ENCODE data around the gene SFI1. TPM values are rescaled to one million over a fixed set of nuclear protein-coding genes. Genes with fewer than 3 reads are reported as not detected.
A peak's percentile ranks its signal among the peaks of the same experiment; 100 is the strongest.
"Not testable (repeated sequence)": the region's sequence is repeated elsewhere in the genome, so short reads cannot be mapped to it uniquely, and the experiment has no call there.

The SFI1 gene
- total RNA-seq, 2 experiments from 2014 or later: 221 to 234 TPM

GRCh38 chr22:31586137-31586920, 90.0 kb downstream of the SFI1 start:
- peaks cover 56% of the 10 kb centered on the region for H3K36me3 Mint-ChIP-seq (ENCODE audit: low read depth)
- POLR2A ChIA-PET: no interaction called here
- peaks cover 53% of the 10 kb centered on the region for H3K4me1 Mint-ChIP-seq
- intact Hi-C loops (cut with DNase I, micrococcal nuclease): no loop called here
- H3K4me3 Mint-ChIP-seq: no peak overlapping the region
- peak overlapping the region; percentile 22 for H3K27ac Mint-ChIP-seq
- no peaks in the 10 kb centered on the region for H3K27me3 Mint-ChIP-seq
- no peaks in the 10 kb centered on the region for H3K9me3 Mint-ChIP-seq (ENCODE audit: low read depth)
- CTCF ChIA-PET: interaction anchor here (0.6 to 3.1 kb wide), 2 partner anchors 30 to 48 kb away, joined by 3 to 8 read pairs; no protein-coding TSS in a partner anchor
- ATAC-seq (no peak), DNase-seq (no peak)

DNA sequence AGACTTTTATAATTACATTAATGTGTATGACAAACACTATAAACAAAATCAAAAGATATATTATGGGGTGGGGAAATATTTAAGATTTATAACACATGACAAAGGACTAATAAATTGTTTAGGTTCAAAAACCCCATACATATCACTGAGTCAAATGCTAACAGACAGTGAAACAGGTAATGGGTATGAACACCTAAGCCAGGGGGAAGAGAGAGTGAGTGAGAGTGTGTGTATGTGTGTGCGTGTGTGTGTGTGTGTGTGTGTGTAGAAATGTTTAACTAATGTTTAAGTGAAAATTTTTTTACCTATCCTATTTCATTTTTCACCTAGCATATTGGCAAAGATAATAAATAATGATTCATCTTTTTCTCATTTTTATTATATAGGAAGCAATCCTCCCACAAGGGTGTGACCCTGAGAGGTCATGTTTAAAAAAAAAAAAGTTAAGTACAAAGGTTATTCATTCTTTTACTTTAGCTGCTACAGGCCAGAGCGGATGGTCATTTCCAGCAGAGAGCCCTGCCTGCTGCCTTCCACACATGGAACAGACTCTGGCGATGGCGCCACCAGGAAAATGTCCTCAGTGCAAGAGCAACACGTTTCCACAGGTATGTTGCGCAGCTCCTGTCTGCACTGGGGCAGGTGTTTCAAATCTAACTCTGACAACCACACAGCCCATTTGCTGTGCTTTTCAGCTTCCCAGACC, 92.8 kb downstream of the SFI1 start:
- Mint-ChIP-seq H3K36me3 (ENCODE audit: low read depth) (peaks cover 49% of the 10 kb centered on the region), H3K27me3 (no peaks in the 10 kb centered on the region), H3K27ac (peak overlapping the region; percentile 40), H3K4me3 (no peak overlapping the region), H3K4me1 (peaks cover 30% of the 10 kb centered on the region), H3K9me3 (ENCODE audit: low read depth) (no peaks in the 10 kb centered on the region)
- intact Hi-C loops (cut with DNase I, micrococcal nuclease): no loop called here
- POLR2A ChIA-PET: interaction anchor here (0.6 kb wide), 1 partner anchor 9 kb away, joined by 3 read pairs; no protein-coding TSS in a partner anchor
- no peak for DNase-seq
- CTCF ChIA-PET: no interaction called here
- no peak for ATAC-seq

DNA sequence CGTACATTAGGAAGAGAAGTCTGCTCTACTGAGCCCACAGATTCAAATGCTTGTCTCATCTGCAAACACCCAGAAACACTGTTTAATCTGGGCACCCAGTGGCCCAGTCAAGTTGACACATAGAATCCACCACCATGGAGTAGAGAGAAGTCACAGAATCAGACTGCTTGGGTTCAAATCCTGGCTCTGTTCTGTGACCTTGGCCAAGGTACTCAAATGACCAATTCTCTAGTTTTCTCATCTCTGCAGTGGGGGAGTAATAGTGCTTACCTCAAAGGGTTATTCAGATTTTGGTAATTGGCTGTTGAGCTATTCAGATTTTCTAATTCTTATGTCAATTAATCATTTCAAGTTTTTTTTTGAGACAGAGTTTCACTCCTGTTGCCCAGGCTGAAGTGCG, 93.8 kb downstream of the SFI1 start:
- CTCF ChIA-PET; DNase-seq; H3K4me3 Mint-ChIP-seq; intact Hi-C loops (cut with DNase I, micrococcal nuclease); H3K27me3 Mint-ChIP-seq; H3K27ac Mint-ChIP-seq; H3K9me3 Mint-ChIP-seq (ENCODE audit: low read depth); POLR2A ChIA-PET: not testable (repeated sequence)
- peaks cover 20% of the 10 kb centered on the region for H3K4me1 Mint-ChIP-seq
- peaks cover 41% of the 10 kb centered on the region for H3K36me3 Mint-ChIP-seq (ENCODE audit: low read depth)
- ATAC-seq: peak; percentile 19

- intact Hi-C loops (cut with DNase I, micrococcal nuclease): no loop called here
- ChIA-PET POLR2A (no interaction called here), CTCF (no interaction called here)
- Mint-ChIP-seq H3K4me1 (no peaks in the 10 kb centered on the region), H3K4me3 (no peak overlapping the region), H3K36me3 (ENCODE audit: low read depth) (peaks cover 20% of the 10 kb centered on the region), H3K9me3 (ENCODE audit: low read depth) (no peaks in the 10 kb centered on the region), H3K27me3 (no peaks in the 10 kb centered on the region), H3K27ac (peak overlapping the region; percentile 12)
- ATAC-seq: no peak
- no peak for DNase-seq
Measured at GRCh38 chr22:31595271-31595670, 98.9 kb downstream of the SFI1 start.

DNA sequence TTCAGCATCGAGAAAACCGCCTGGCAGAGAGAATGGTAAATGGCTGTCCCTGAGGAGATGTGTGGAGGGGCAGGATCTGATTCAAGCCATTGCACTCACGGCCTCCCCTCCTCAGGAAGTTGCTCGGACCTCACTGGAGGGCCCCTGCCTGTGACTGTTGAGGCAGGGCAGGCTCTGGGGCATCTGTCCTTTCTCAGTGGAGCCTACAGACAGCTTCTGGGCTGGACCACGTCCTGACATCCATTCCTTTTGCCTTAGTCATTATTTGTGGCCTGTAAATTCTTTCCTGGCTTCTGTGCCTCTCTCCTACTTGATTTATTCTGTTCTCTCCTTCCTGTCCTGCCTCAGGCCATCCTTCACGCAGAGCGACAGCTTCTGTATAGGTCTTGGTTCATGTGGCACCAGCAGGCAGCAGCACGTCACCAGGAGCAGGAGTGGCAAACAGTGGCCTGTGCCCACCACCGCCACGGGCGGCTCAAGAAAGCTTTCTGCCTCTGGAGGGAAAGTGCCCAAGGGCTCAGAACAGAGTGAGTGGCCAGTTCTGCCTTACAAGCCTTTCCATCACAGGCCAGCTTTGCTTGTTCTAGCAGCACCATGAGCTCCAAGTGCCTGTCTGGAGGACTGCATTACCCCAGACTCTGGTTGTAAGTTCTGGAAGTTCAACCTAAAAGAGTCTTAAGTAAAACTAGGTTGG, 106.1 kb downstream of the SFI1 start:
- Mint-ChIP-seq H3K4me1 (no peaks in the 10 kb centered on the region), H3K27ac (no peak overlapping the region), H3K36me3 (ENCODE audit: low read depth) (peaks cover 38% of the 10 kb centered on the region), H3K27me3 (no peaks in the 10 kb centered on the region), H3K4me3 (no peak overlapping the region), H3K9me3 (ENCODE audit: low read depth) (no peaks in the 10 kb centered on the region)
- DNase-seq (no peak), ATAC-seq (no peak)
- ChIA-PET CTCF (no interaction called here), POLR2A (no interaction called here)
- intact Hi-C loops (cut with DNase I, micrococcal nuclease): no loop called here

GRCh38 chr22:31603081-31603525, 106.8 kb downstream of the SFI1 start:
- Mint-ChIP-seq H3K27me3 (no peaks in the 10 kb centered on the region), H3K27ac (no peak overlapping the region), H3K9me3 (ENCODE audit: low read depth) (no peaks in the 10 kb centered on the region), H3K4me1 (no peaks in the 10 kb centered on the region), H3K4me3 (no peak overlapping the region), H3K36me3 (ENCODE audit: low read depth) (peaks cover 35% of the 10 kb centered on the region)
- ATAC-seq (no peak), DNase-seq (no peak)
- intact Hi-C loops (cut with DNase I, micrococcal nuclease): no loop called here
- CTCF ChIA-PET: interaction anchor here (1.3 kb wide), 1 partner anchor 47 kb away, joined by 5 read pairs; no protein-coding TSS in a partner anchor
- POLR2A ChIA-PET: interaction anchor here (0.6 to 0.8 kb wide), 2 partner anchors 13 to 15 kb away, joined by 3 read pairs; no protein-coding TSS in a partner anchor

GRCh38 chr22:31603574-31603973, 107.2 kb downstream of the SFI1 start:
- CTCF ChIA-PET: interaction anchor here (0.7 to 1.3 kb wide), 2 partner anchors 18 to 47 kb away, joined by 3 to 5 read pairs; no protein-coding TSS in a partner anchor
- Mint-ChIP-seq H3K27me3 (no peaks in the 10 kb centered on the region), H3K9me3 (ENCODE audit: low read depth) (no peaks in the 10 kb centered on the region), H3K36me3 (ENCODE audit: low read depth) (peaks cover 37% of the 10 kb centered on the region), H3K4me3 (no peak overlapping the region), H3K27ac (no peak overlapping the region), H3K4me1 (no peaks in the 10 kb centered on the region)
- POLR2A ChIA-PET: interaction anchor here (0.6 to 0.8 kb wide), 2 partner anchors 12 to 14 kb away, joined by 3 read pairs; no protein-coding TSS in a partner anchor
- DNase-seq (no peak), ATAC-seq (no peak)
- intact Hi-C loops (cut with DNase I, micrococcal nuclease): no loop called here

- intact Hi-C loops (cut with DNase I, micrococcal nuclease): no loop called here
- H3K36me3 Mint-ChIP-seq (ENCODE audit: low read depth): peaks cover 37% of the 10 kb centered on the region
- POLR2A ChIA-PET: interaction anchor here (0.6 to 0.8 kb wide), 2 partner anchors 12 to 80 kb away, joined by 3 read pairs; no protein-coding TSS in a partner anchor
Measured at GRCh38 chr22:31604137-31604705, 107.9 kb downstream of the SFI1 start.

GRCh38 chr22:31604746-31605705, 108.7 kb downstream of the SFI1 start:
- Mint-ChIP-seq H3K27ac (no peak overlapping the region), H3K4me1 (no peaks in the 10 kb centered on the region), H3K36me3 (ENCODE audit: low read depth) (peaks cover 37% of the 10 kb centered on the region), H3K27me3 (no peaks in the 10 kb centered on the region), H3K4me3 (no peak overlapping the region), H3K9me3 (ENCODE audit: low read depth) (no peaks in the 10 kb centered on the region)
- DNase-seq: no peak
- ChIA-PET CTCF (interaction anchor here (1.1 kb wide), 1 partner anchor 11 kb away, joined by 3 read pairs; no protein-coding TSS in a partner anchor), POLR2A (no interaction called here)
- no peak for ATAC-seq
- intact Hi-C loops (cut with DNase I, micrococcal nuclease): no loop called here

More at GRCh38 chr22:31604137-31604705, 107.9 kb downstream of the SFI1 start:
- CTCF ChIA-PET: interaction anchor here (0.7 to 1.3 kb wide), 3 partner anchors 10 to 48 kb away, joined by 3 to 5 read pairs (median 3); no protein-coding TSS in a partner anchor
- ATAC-seq (no peak), DNase-seq (no peak)
- Mint-ChIP-seq H3K27me3 (no peaks in the 10 kb centered on the region), H3K9me3 (ENCODE audit: low read depth) (no peaks in the 10 kb centered on the region), H3K27ac (no peak overlapping the region), H3K4me3 (no peak overlapping the region), H3K4me1 (no peaks in the 10 kb centered on the region)

- Mint-ChIP-seq H3K36me3 (ENCODE audit: low read depth) (peaks cover 32% of the 10 kb centered on the region), H3K27ac (no peak overlapping the region), H3K4me3 (no peak overlapping the region), H3K27me3 (no peaks in the 10 kb centered on the region), H3K9me3 (ENCODE audit: low read depth) (no peaks in the 10 kb centered on the region), H3K4me1 (no peaks in the 10 kb centered on the region)
- CTCF ChIA-PET: no interaction called here
- DNase-seq (no peak), ATAC-seq (no peak)
- POLR2A ChIA-PET: no interaction called here
- intact Hi-C loops (cut with DNase I, micrococcal nuclease): no loop called here
Measured at GRCh38 chr22:31605851-31606585, 109.7 kb downstream of the SFI1 start.

Measured in activated CD4-positive, alpha-beta T cell treated with anti-CD3 and anti-CD28 coated beads for 36 hours (primary cell).